Type B pancreatic cell (in vitro differentiated cells): Measurements from ENCODE around the gene DCAF16. TPM values are rescaled to one million over a fixed set of nuclear protein-coding genes. Genes with fewer than 3 reads are reported as not detected.

ENCODE experiments used
- DNase-seq: peaks from one replicate; pipeline ENCODE4 v3.0.0; 2021; ENCODE audit warnings: mixed read lengths; ENCODE audit not compliant: unreplicated experiment; ENCODE audit errors: extremely low spot score
- H3K27ac Mint-ChIP-seq: 2 replicates; pipeline ENCODE4 v1.8.0; 2021; ENCODE audit warnings: mild to moderate bottlenecking, mixed read lengths
- H3K27me3 Mint-ChIP-seq: 2 replicates; pipeline ENCODE4 v1.8.0; 2021; ENCODE audit warnings: mixed read lengths
- H3K36me3 Mint-ChIP-seq: 2 replicates; pipeline ENCODE4 v1.8.0; 2021; ENCODE audit warnings: mixed read lengths
- H3K4me1 Mint-ChIP-seq: one replicate; pipeline ENCODE4 v1.8.0; 2021; ENCODE audit warnings: mixed read lengths; ENCODE audit not compliant: unreplicated experiment
- H3K4me3 Mint-ChIP-seq: 2 replicates; pipeline ENCODE4 v1.8.0; 2021; ENCODE audit warnings: mild to moderate bottlenecking, mixed read lengths
- H3K9me3 Mint-ChIP-seq: 2 replicates; pipeline ENCODE4 v1.8.0; 2021; ENCODE audit warnings: mixed read lengths
- CTCF ChIP-seq: fragments of 200-600 bp; sonication (generic); conservative IDR thresholded peaks from 2 replicates; pipeline ENCODE4 v1.5.0; 2021; ENCODE audit warnings: antibody characterized with exemption, mild to moderate bottlenecking
- total RNA-seq: library from RNA; stranded (reverse); gene quantifications from 2 replicates; pipeline ENCODE4 v1.2.1, GENCODE V29; 2021; ENCODE audit warnings: low replicate concordance

Gene DCAF16
- total RNA-seq, 1 donor from 2014 or later = 63.7 TPM

GRCh38 chr4:17753646-17754045 lies 56.9 kb downstream of the DCAF16 start:
- TF ChIP-seq CTCF = no peak
- H3K36me3 Mint-ChIP-seq = no peaks in the 10 kb centered on the region
- H3K27ac Mint-ChIP-seq = no peak overlapping the region
- H3K4me1 Mint-ChIP-seq = no peaks in the 10 kb centered on the region
- H3K4me3 Mint-ChIP-seq = no peak overlapping the region
- no peaks in the 10 kb centered on the region for H3K9me3 Mint-ChIP-seq
- peaks cover 10% of the 10 kb centered on the region for H3K27me3 Mint-ChIP-seq
- no peak for DNase-seq

Other genes starting within 250 kb of the DCAF16 start
- gene LAP3, start 233.6 kb downstream of the DCAF16 start, total RNA-seq = 41.2 and 48.9 TPM in 2 replicates
- 79.3 and 92.5 TPM in 2 replicates for gene MED28, start 196.1 kb downstream of the DCAF16 start, total RNA-seq
- gene FAM184B, start 29.1 kb downstream of the DCAF16 start, total RNA-seq = 0.12 TPM in 2 replicates
- 11.8 and 46.0 TPM in 2 replicates for gene NCAPG, start 222 bp upstream of the DCAF16 start, total RNA-seq
- 16.1 and 20.8 TPM in 2 replicates for gene LCORL, start 211.0 kb upstream of the DCAF16 start, total RNA-seq